BJ (cell line): ENCODE data around the gene WDR1. TPM values are rescaled to one million over a fixed set of nuclear protein-coding genes. Genes with fewer than 3 reads are reported as not detected.

ENCODE experiments used
- CTCF ChIA-PET: fragments of 350-600 bp; formaldehyde crosslinking; extraction: SDS; loops from one replicate; lab custom pipeline; 2021; ENCODE audit warnings: antibody characterized with exemption, inconsistent platforms; lab: Yijun Ruan, JAX
- POLR2A ChIA-PET: fragments of 300-600 bp; sonication (Branson Sonifier 250); formaldehyde crosslinking; extraction: SDS; loops from one replicate; lab custom pipeline; 2021; ENCODE audit warnings: antibody characterized with exemption; lab: Charles Lee
- DNase-seq: peaks from one replicate; pipeline ENCODE4 v3.0.0-alpha.2; 2011; ENCODE audit warnings: low read depth
- H3K27me3 ChIP-seq: 2 replicates; pipeline ENCODE4 v1.6.0; 2011; ENCODE audit warnings: low read length; ENCODE audit not compliant: control insufficient read depth, insufficient read depth
- H3K36me3 ChIP-seq: 2 replicates; pipeline ENCODE4 v1.5.1; 2011; ENCODE audit warnings: low read length; ENCODE audit not compliant: control insufficient read depth, insufficient read depth
- H3K4me3 ChIP-seq: 2 replicates; pipeline ENCODE4 v1.5.1; 2011; ENCODE audit warnings: low read depth, mild to moderate bottlenecking, control low read depth, low read length
- CTCF ChIP-seq: IDR thresholded peaks from 2 replicates; pipeline ENCODE4 v1.5.1; 2011; ENCODE audit warnings: low read depth, mild to moderate bottlenecking, control low read depth, inconsistent platforms, low read length, moderate library complexity; ENCODE audit not compliant: insufficient read depth
- polyA plus RNA-seq: library from polyadenylated mRNA; depleted of rRNA; stranded (reverse); fragments of >200 nt; gene quantifications from 2 replicates; pipeline ENCODE4 v1.2.3, GENCODE V29; 2011

WDR1 gene
- polyA plus RNA-seq, 1 experiment, result 952 TPM

- POLR2A ChIA-PET, result no interaction called here
- Histone ChIP-seq H3K36me3 (peaks cover 84% of the 10 kb centered on the region), H3K27me3 (no peaks in the 10 kb centered on the region), H3K4me3 (no peak overlapping the region)
- TF ChIP-seq CTCF, result no peak
- CTCF ChIA-PET, result interaction anchor here (1.9 kb wide), 1 partner anchor 8 kb away, joined by 4 read pairs; no protein-coding TSS in a partner anchor
- DNase-seq, result no peak
These were observed 30.6 kb downstream of the WDR1 start for GRCh38 chr4:10085828-10086505.

GRCh38 chr4:10085386-10085785, 31.2 kb downstream of the WDR1 start:
- H3K27me3 ChIP-seq, result no peaks in the 10 kb centered on the region
- no peak for TF ChIP-seq CTCF
- no peak overlapping the region for H3K4me3 ChIP-seq
- CTCF ChIA-PET, result interaction anchor here (1.9 kb wide), 1 partner anchor 8 kb away, joined by 4 read pairs; no protein-coding TSS in a partner anchor
- DNase-seq, result no peak
- peaks cover 84% of the 10 kb centered on the region for H3K36me3 ChIP-seq
- POLR2A ChIA-PET, result no interaction called here

- CTCF ChIA-PET, result interaction anchor here (0.7 to 1.9 kb wide), 2 partner anchors 9 to 31 kb away, joined by 3 to 4 read pairs; no protein-coding TSS in a partner anchor
- H3K27me3 ChIP-seq, result no peaks in the 10 kb centered on the region
- DNase-seq, result no peak
- peaks cover 83% of the 10 kb centered on the region for H3K36me3 ChIP-seq
- POLR2A ChIA-PET, result no interaction called here
- H3K4me3 ChIP-seq, result no peak overlapping the region
- no peak for TF ChIP-seq CTCF
These were observed 31.8 kb downstream of the WDR1 start for GRCh38 chr4:10084651-10085358.

- POLR2A ChIA-PET, result no interaction called here
- CTCF ChIA-PET, result interaction anchor here (0.7 to 1.9 kb wide), 2 partner anchors 10 to 31 kb away, joined by 3 to 4 read pairs; no protein-coding TSS in a partner anchor
- H3K36me3 ChIP-seq, result peaks cover 85% of the 10 kb centered on the region
- DNase-seq, result no peak
- TF ChIP-seq CTCF, result no peak
- no peak overlapping the region for H3K4me3 ChIP-seq
- H3K27me3 ChIP-seq, result no peaks in the 10 kb centered on the region
These were observed 32.5 kb downstream of the WDR1 start for GRCh38 chr4:10083861-10084641.
